Endothelial cell of umbilical vein (primary cell): ENCODE data around the gene COL5A1. TPM values are rescaled to one million over a fixed set of nuclear protein-coding genes. Genes with fewer than 3 reads are reported as not detected.

Experiments
- BruUV-seq: library from RNA; stranded (reverse); fragments of 400-500 nt; replicated peaks from 2 replicates; lab custom pipeline; 2021; lab: Mats Ljungman, UMichigan
- CTCF ChIA-PET: fragments of 300-600, 350-600 bp; sonication (Branson Sonifier 250); formaldehyde crosslinking; loops from one replicate; lab custom pipeline; 2021; ENCODE audit warnings: antibody characterized with exemption, inconsistent platforms; lab: Charles Lee
- POLR2A ChIA-PET: fragments of 300-600, 350-600 bp; sonication (Branson Sonifier 250); formaldehyde crosslinking; loops from one replicate; lab custom pipeline; 2021; ENCODE audit warnings: antibody characterized with exemption, inconsistent platforms; lab: Charles Lee
- DNase-seq: peaks from one replicate; pipeline ENCODE4 v3.0.0-alpha.2; 2011; ENCODE audit warnings: low read depth, low spot score
- FAIRE-seq: peaks from 2 replicates; lab custom pipeline; 2011; peaks lifted over from hg19 to GRCh38; lab: Jason Lieb, UNC
- H2AFZ ChIP-seq: 2 replicates; pipeline ENCODE4 v1.6.0; 2012; ENCODE audit warnings: low read depth, low read length, control low read depth, inconsistent platforms
- H3K27ac ChIP-seq: 2 replicates; pipeline ENCODE4 v1.5.1; 2011; ENCODE audit warnings: low read depth, mild to moderate bottlenecking, control low read depth, low read length, moderate library complexity; ENCODE audit not compliant: insufficient read depth
- H3K27me3 ChIP-seq, 2 experiments: 2 replicates each; pipeline versions ENCODE4 v1.6.0 to v1.6.1; 2011; ENCODE audit warnings: low read length in 2 of 2, mixed read lengths in 1 of 2; ENCODE audit not compliant: control insufficient read depth in 2 of 2, insufficient read depth in 2 of 2
- H3K36me3 ChIP-seq, 2 experiments: 2 replicates in 1 of 2; 3 replicates in 1 of 2; pipeline ENCODE4 v1.5.1; 2011; ENCODE audit warnings: low read length in 2 of 2, mild to moderate bottlenecking in 1 of 2, moderate library complexity in 1 of 2; ENCODE audit not compliant: control insufficient read depth in 2 of 2, insufficient read depth in 2 of 2; ENCODE audit errors: extremely low read depth in 1 of 2
- H3K4me1 ChIP-seq: 3 replicates; pipeline ENCODE4 v1.5.1; 2011; ENCODE audit warnings: mild to moderate bottlenecking, low read length; ENCODE audit not compliant: control insufficient read depth, insufficient read depth; ENCODE audit errors: extremely low read depth
- H3K4me2 ChIP-seq: 2 replicates; pipeline ENCODE4 v1.6.1; 2011; ENCODE audit warnings: low read length, control low read depth, mixed read lengths; ENCODE audit not compliant: insufficient read depth
- H3K4me3 ChIP-seq, 3 experiments: fragments of 200-600 bp in 1 of 3; sonication (generic), shearing (Covaris generic) in 1 of 3; replicated peaks in 1 of 3; 2 replicates each; pipeline ENCODE4 v1.5.1; 2011 to 2016; ENCODE audit warnings: control low read depth in 3 of 3, low read length in 3 of 3, mild to moderate bottlenecking in 2 of 3, inconsistent platforms in 1 of 3, low read depth in 1 of 3, moderate library complexity in 1 of 3; ENCODE audit not compliant: insufficient read depth in 1 of 3
- H3K79me2 ChIP-seq: 2 replicates; pipeline ENCODE4 v1.6.0; 2012; ENCODE audit warnings: low read length, inconsistent platforms; ENCODE audit not compliant: control insufficient read depth, insufficient read depth
- H3K9ac ChIP-seq: replicated peaks from 2 replicates; pipeline ENCODE3; 2011; ENCODE audit warnings: low read length, control low read depth; ENCODE audit not compliant: insufficient read depth; ENCODE audit errors: extremely low read depth
- H3K9me1 ChIP-seq: replicated peaks from 3 replicates; pipeline ENCODE4 v1.6.0; 2011; ENCODE audit warnings: mild to moderate bottlenecking, low read length; ENCODE audit not compliant: control insufficient read depth, insufficient read depth; ENCODE audit errors: extremely low read depth
- H3K9me3 ChIP-seq: replicated peaks from 2 replicates; pipeline ENCODE4 v1.5.1; 2012; ENCODE audit warnings: low read length, inconsistent platforms; ENCODE audit not compliant: control insufficient read depth, insufficient read depth
- H4K20me1 ChIP-seq: replicated peaks from 2 replicates; pipeline ENCODE3; 2011; ENCODE audit warnings: mild to moderate bottlenecking, low read length; ENCODE audit not compliant: control insufficient read depth, insufficient read depth; ENCODE audit errors: extremely low read depth
- EZH2 ChIP-seq: IDR thresholded peaks from 2 replicates; pipeline ENCODE4 v1.6.1; 2012; ENCODE audit warnings: borderline replicate concordance, low read depth, mild to moderate bottlenecking, moderate library complexity, low read length, inconsistent platforms; ENCODE audit not compliant: severe bottlenecking
- FOS ChIP-seq: IDR thresholded peaks from 2 replicates; pipeline ENCODE4 v1.6.1; 2011; ENCODE audit warnings: mild to moderate bottlenecking, low read length, moderate library complexity, borderline replicate concordance; ENCODE audit not compliant: insufficient read depth
- GATA2 ChIP-seq: IDR thresholded peaks from 2 replicates; pipeline ENCODE4 v1.7.0; 2011; ENCODE audit warnings: low read depth, mild to moderate bottlenecking, moderate library complexity, mixed read lengths, low read length; ENCODE audit not compliant: insufficient read length, insufficient read depth
- JUN ChIP-seq: IDR thresholded peaks from 2 replicates; pipeline ENCODE4 v1.6.1; 2011; ENCODE audit warnings: borderline replicate concordance, low read depth; ENCODE audit not compliant: insufficient read length, insufficient read depth
- MYC ChIP-seq: IDR thresholded peaks from one replicate; pipeline ENCODE4 v1.6.1; 2011; ENCODE audit warnings: mild to moderate bottlenecking, low read depth, low read length
- POLR2A ChIP-seq: IDR thresholded peaks from 2 replicates; pipeline ENCODE4 v1.6.1; 2012; ENCODE audit warnings: low read depth, mild to moderate bottlenecking, control low read depth, low read length
- POLR2AphosphoS5 ChIP-seq: IDR thresholded peaks from 2 replicates; pipeline ENCODE4 v1.6.1; 2012; ENCODE audit warnings: low read depth, mild to moderate bottlenecking, control low read depth, low read length, moderate library complexity; ENCODE audit not compliant: insufficient read depth
- dilution Hi-C: fragments of 300-500 bp; cut with MboI; formaldehyde crosslinking; loops from one replicate; pipeline ENCODE4 v1.15.0; 2019; ENCODE audit warnings: low sequenced_read_pairs; ENCODE audit not compliant: extremely low pct_ligation_motif_present
- intact Hi-C: fragments of 100-400 bp; cut with micrococcal nuclease; formaldehyde crosslinking; loops from one replicate; pipeline ENCODE4 v1.10.0; 2022
- polyA plus RNA-seq, 4 experiments: library from polyadenylated mRNA; depleted of rRNA in 3 of 4; stranded (reverse) in 3 of 4; unstranded in 1 of 4; fragments of >200 nt; gene quantifications; 2 replicates each; pipeline versions ENCODE4 v1.2.1 to v1.2.3, GENCODE V29; 2011 to 2012; ENCODE audit warnings: missing spikeins in 1 of 4
- total RNA-seq: library from RNA; stranded (reverse); gene quantifications from 2 replicates; pipeline ENCODE4 v1.2.3, GENCODE V29; 2021
- TF ChIP-seq, protein P1 (sequence below), 2 donors: IDR thresholded peaks; 1 replicate in 1 of 2; 2 replicates in 1 of 2; pipeline ENCODE4 v1.5.1; 2011; ENCODE audit warnings: low read length in 2 of 2, mild to moderate bottlenecking in 2 of 2, moderate library complexity in 2 of 2, control low read depth in 1 of 2, inconsistent platforms in 1 of 2, low read depth in 1 of 2; ENCODE audit not compliant: insufficient read depth in 1 of 2; ENCODE audit errors: extremely low read depth in 1 of 2
- TF ChIP-seq, protein P2 (sequence below): IDR thresholded peaks from 2 replicates; pipeline ENCODE4 v1.6.1; 2011; ENCODE audit not compliant: insufficient read depth, insufficient read length

COL5A1 gene
- total and polyA plus RNA-seq, 2 donors (not counting 3 experiments of a cell fraction or from before 2014, with no cell fraction given): 97.4 to 175 TPM

DNA sequence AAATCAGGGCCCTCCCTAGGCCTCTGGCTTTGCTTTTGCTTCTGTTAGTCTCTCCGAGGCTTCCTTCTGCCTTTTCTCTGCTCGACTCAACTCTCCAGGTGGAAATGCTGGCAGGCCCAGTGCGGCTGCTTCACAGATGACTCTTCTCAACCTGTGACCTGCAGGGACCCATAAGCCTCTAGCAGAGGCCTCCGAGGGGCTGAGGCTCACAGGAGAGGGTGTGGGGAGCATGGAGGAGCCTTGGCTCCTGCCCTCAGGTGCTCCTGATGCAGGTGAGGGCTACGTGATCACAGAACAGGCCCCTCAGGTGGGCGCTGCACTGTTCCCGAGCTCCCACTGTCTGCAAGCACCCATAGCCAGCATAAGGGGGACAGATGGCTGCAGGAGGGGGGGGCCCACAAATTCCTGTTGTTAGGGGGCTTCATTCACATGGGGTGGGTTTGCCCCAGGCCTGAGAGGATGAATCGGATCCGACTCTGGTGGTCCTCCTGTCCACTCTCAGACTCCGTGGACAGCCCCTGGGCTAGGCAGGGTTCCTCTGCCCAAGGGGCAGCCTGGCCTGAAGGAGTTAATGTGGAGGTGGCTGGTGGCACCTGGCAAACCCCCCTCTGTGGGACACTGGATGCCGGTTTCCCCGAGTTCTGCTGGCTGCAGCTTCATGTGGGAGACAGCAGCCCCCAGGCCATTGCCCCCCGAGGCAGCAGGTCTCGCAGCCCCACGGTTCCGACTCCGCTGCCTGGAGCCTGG, 228.1 kb downstream of the COL5A1 start:
- DNase-seq (no peak), FAIRE-seq (no peak)
- Histone ChIP-seq H3K9ac (no peak overlapping the region), H3K36me3 (no peaks in the 10 kb centered on the region), H3K79me2 (no peaks in the 10 kb centered on the region), H3K4me3 (no peak overlapping the region), H2AFZ (no peak overlapping the region), H3K27me3 (no peaks in the 10 kb centered on the region), H4K20me1 (no peaks in the 10 kb centered on the region), H3K4me1 (no peaks in the 10 kb centered on the region), H3K9me1 (no peaks in the 10 kb centered on the region), H3K27ac (no peak overlapping the region), H3K4me2 (no peak overlapping the region), H3K9me3 (no peaks in the 10 kb centered on the region)
- BruUV-seq: no TSS peak
- ChIA-PET CTCF (no interaction called here), POLR2A (no interaction called here)
- intact Hi-C loops: no loop called here
- dilution Hi-C loops: no loop called here
- TF ChIP-seq EZH2 (no peak), JUN (no peak), MYC (no peak)
- TF ChIP-seq, protein P1, sequence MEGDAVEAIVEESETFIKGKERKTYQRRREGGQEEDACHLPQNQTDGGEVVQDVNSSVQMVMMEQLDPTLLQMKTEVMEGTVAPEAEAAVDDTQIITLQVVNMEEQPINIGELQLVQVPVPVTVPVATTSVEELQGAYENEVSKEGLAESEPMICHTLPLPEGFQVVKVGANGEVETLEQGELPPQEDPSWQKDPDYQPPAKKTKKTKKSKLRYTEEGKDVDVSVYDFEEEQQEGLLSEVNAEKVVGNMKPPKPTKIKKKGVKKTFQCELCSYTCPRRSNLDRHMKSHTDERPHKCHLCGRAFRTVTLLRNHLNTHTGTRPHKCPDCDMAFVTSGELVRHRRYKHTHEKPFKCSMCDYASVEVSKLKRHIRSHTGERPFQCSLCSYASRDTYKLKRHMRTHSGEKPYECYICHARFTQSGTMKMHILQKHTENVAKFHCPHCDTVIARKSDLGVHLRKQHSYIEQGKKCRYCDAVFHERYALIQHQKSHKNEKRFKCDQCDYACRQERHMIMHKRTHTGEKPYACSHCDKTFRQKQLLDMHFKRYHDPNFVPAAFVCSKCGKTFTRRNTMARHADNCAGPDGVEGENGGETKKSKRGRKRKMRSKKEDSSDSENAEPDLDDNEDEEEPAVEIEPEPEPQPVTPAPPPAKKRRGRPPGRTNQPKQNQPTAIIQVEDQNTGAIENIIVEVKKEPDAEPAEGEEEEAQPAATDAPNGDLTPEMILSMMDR (IDR thresholded peaks at IDR 0.05; ENCODE audit: extremely low read depth in 1 of 2, insufficient read depth in 1 of 2, low read depth in 1 of 2, low read length in 2 of 2): no peak

DNA sequence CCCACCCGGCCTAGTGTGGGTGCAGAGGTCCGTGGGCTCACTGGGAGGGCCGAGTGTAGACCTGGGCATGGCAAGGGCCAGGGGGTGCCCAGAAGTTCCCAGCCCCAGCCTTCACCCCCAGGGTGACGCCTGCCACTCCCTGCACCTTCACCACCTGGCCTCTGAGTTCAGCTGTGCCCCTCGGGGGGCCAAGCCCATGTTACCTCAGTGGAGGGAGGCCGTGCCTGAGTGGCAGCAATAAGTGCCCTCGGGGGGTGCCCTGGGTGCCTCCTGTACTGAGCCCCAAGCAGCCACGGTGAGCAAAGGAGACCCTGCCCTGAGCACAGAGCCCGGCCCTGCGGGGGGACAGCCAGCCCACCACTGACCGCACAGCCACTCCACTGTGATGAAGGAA, 228.7 kb downstream of the COL5A1 start:
- Histone ChIP-seq H3K9ac (no peak overlapping the region), H3K79me2 (no peaks in the 10 kb centered on the region), H3K4me3 (no peak overlapping the region), H2AFZ (no peak overlapping the region), H3K4me1 (no peaks in the 10 kb centered on the region), H3K9me1 (no peaks in the 10 kb centered on the region), H3K27ac (no peak overlapping the region), H3K27me3 (no peaks in the 10 kb centered on the region), H3K36me3 (no peaks in the 10 kb centered on the region), H3K9me3 (no peaks in the 10 kb centered on the region), H4K20me1 (no peaks in the 10 kb centered on the region), H3K4me2 (no peak overlapping the region)
- DNase-seq (no peak), FAIRE-seq (no peak)
- dilution Hi-C loops: no loop called here
- ChIA-PET POLR2A (no interaction called here), CTCF (no interaction called here)
- intact Hi-C loops: no loop called here
- no TSS peak for BruUV-seq
- TF ChIP-seq JUN (no peak), MYC (no peak), POLR2A (no peak), GATA2 (no peak), EZH2 (no peak), FOS (no peak), POLR2AphosphoS5 (no peak)
- TF ChIP-seq, protein P2, sequence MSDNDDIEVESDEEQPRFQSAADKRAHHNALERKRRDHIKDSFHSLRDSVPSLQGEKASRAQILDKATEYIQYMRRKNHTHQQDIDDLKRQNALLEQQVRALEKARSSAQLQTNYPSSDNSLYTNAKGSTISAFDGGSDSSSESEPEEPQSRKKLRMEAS: no peak
- TF ChIP-seq, protein P1 (IDR thresholded peaks at IDR 0.05; ENCODE audit: extremely low read depth in 1 of 2, insufficient read depth in 1 of 2, low read depth in 1 of 2, low read length in 2 of 2): no peak
